Osteocyte (in vitro differentiated cells): ENCODE measurements around the gene KDM1B. TPM values are rescaled to one million over a fixed set of nuclear protein-coding genes. Genes with fewer than 3 reads are reported as not detected.
"Not testable (repeated sequence)": the region's sequence is repeated elsewhere in the genome, so short reads cannot be mapped to it uniquely, and the experiment has no call there.

ENCODE experiments used
- DNase-seq: peaks from one replicate; pipeline ENCODE4 v3.0.0; 2021; ENCODE audit warnings: mixed read lengths; ENCODE audit not compliant: unreplicated experiment; ENCODE audit errors: extremely low spot score
- H3K27ac Mint-ChIP-seq: one replicate; pipeline ENCODE4 v1.8.0; 2021; ENCODE audit warnings: mild to moderate bottlenecking, mixed read lengths; ENCODE audit not compliant: unreplicated experiment
- H3K27me3 Mint-ChIP-seq: one replicate; pipeline ENCODE4 v1.8.0; 2021; ENCODE audit warnings: mixed read lengths; ENCODE audit not compliant: unreplicated experiment
- H3K36me3 Mint-ChIP-seq: one replicate; pipeline ENCODE4 v1.8.0; 2021; ENCODE audit warnings: mixed read lengths; ENCODE audit not compliant: unreplicated experiment
- H3K4me1 Mint-ChIP-seq: one replicate; pipeline ENCODE4 v1.8.0; 2021; ENCODE audit warnings: mixed read lengths; ENCODE audit not compliant: unreplicated experiment
- H3K4me3 Mint-ChIP-seq: one replicate; pipeline ENCODE4 v1.8.0; 2021; ENCODE audit warnings: mild to moderate bottlenecking, moderate library complexity, mixed read lengths; ENCODE audit not compliant: unreplicated experiment
- H3K9me3 Mint-ChIP-seq: one replicate; pipeline ENCODE4 v1.8.0; 2021; ENCODE audit warnings: mixed read lengths; ENCODE audit not compliant: unreplicated experiment
- total RNA-seq: library from RNA; stranded (reverse); gene quantifications from 2 replicates; pipeline ENCODE4 v1.2.1, GENCODE V29; 2021
- TF ChIP-seq, protein P1 (sequence below): fragments of 200-600 bp; sonication (generic); IDR thresholded peaks from 2 replicates; pipeline ENCODE4 v1.5.0; 2021; ENCODE audit warnings: antibody characterized with exemption, mild to moderate bottlenecking, moderate library complexity

Gene KDM1B
- total RNA-seq, 1 donor from 2014 or later: 12.1 TPM

DNA sequence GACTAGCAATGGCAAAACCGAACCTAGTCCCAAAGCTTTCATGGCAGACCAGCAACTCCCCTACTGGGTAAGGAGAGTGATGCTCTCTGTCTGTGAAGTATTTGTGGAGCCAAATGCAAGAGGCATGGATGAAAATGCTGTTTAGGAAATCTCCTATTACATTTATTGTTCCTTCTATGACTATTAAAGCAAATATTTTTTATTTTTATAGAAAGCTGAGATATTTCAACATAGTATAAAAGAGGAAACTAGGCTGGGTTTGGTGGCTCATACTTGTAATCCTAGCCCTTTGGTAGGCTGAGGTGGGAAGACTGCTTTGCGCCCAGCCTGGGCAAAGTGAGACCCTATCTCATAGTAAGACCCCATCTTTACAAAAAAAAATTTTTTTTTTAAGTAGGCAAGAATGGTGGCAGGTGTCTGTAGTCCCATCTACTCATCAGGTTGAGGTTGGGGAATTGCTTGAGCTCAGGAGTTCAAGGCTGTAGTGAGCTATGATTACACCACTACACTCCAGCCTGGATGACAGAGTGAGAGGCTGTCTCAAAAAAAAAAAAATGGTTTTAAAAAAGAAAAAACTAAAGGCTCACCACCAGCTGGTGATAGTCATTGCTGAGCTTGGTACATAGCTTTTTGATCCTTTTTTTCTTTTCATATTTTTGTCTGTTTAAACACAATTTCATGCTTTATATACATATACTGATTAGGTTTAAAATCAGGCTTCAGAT is 11.3 kb downstream of the KDM1B start:
- Mint-ChIP-seq H3K9me3 (no peaks in the 10 kb centered on the region), H3K27me3 (no peaks in the 10 kb centered on the region), H3K4me3 (no peak overlapping the region), H3K4me1 (peaks cover 7% of the 10 kb centered on the region), H3K27ac (no peak overlapping the region), H3K36me3 (peaks cover 34% of the 10 kb centered on the region)
- TF ChIP-seq, protein P1, sequence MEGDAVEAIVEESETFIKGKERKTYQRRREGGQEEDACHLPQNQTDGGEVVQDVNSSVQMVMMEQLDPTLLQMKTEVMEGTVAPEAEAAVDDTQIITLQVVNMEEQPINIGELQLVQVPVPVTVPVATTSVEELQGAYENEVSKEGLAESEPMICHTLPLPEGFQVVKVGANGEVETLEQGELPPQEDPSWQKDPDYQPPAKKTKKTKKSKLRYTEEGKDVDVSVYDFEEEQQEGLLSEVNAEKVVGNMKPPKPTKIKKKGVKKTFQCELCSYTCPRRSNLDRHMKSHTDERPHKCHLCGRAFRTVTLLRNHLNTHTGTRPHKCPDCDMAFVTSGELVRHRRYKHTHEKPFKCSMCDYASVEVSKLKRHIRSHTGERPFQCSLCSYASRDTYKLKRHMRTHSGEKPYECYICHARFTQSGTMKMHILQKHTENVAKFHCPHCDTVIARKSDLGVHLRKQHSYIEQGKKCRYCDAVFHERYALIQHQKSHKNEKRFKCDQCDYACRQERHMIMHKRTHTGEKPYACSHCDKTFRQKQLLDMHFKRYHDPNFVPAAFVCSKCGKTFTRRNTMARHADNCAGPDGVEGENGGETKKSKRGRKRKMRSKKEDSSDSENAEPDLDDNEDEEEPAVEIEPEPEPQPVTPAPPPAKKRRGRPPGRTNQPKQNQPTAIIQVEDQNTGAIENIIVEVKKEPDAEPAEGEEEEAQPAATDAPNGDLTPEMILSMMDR: no peak
- no peak for DNase-seq

DNA sequence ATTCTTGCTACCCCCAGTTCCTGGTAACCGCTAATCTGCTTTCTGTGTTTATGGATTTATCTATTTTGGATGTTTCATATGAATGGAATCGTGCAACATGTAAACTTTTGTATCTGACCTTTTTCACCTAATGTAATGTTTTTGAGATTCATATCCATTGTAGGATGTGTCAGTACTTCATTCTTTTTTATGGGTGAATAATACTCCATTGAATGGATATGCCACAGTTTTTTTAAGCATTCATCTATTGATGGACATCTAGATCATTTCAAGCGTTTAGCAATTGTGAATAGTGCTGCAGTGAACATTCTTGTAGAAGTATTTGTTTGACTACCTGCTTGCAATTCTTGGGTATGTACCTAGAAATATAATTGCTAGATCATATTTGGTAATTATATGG is 13.0 kb downstream of the KDM1B start:
- no peaks in the 10 kb centered on the region for H3K27me3 Mint-ChIP-seq
- peaks cover 24% of the 10 kb centered on the region for H3K36me3 Mint-ChIP-seq
- H3K9me3 Mint-ChIP-seq: no peaks in the 10 kb centered on the region
- H3K4me1 Mint-ChIP-seq: peaks cover 7% of the 10 kb centered on the region
- TF ChIP-seq, protein P1: no peak
- DNase-seq: no peak
- H3K4me3 Mint-ChIP-seq: no peak overlapping the region
- no peak overlapping the region for H3K27ac Mint-ChIP-seq

DNA sequence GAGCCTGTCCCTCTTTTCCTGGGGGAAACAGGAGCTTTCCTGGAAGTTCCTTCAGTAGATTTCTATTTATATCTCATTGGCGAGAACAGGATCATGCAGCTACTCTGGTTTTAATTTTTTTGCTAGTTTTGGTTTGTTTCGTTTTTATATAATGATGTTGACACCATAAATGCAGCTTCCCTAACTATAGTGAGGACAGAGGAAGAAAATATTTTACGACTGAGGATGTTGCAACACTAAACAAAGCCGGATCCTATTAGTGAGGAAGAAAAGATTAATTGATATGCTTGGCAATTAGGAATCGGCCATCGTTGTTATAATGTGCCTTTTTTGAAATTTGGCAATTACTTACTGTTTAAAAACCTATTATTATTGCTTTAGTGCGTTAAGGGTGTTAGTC is 16.6 kb downstream of the KDM1B start:
- no peak for DNase-seq
- H3K36me3 Mint-ChIP-seq: peaks cover 33% of the 10 kb centered on the region
- H3K4me3 Mint-ChIP-seq: no peak overlapping the region
- peaks cover 10% of the 10 kb centered on the region for H3K9me3 Mint-ChIP-seq
- H3K4me1 Mint-ChIP-seq: no peaks in the 10 kb centered on the region
- TF ChIP-seq, protein P1: no peak
- no peak overlapping the region for H3K27ac Mint-ChIP-seq
- H3K27me3 Mint-ChIP-seq: no peaks in the 10 kb centered on the region

DNA sequence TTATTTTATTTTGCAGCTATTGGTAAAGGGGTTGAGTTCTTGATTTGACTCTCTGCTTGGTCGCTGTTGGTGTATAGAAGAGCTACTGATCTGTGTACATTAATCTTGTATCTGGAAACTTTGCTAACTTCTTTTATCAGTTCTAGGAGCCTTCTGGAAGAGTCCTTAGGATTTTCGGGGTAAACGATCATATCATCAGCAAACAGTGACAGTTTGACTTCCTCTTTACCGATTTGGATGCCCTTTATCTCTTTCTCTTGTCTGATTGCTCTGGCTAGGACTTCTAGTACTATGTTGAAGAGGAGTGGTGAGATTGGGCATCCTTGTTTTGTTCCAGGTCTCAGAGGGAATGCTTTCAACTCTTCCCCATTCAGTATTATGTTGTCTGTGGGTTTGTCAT is 21.0 kb downstream of the KDM1B start:
- H3K4me1 Mint-ChIP-seq, DNase-seq, H3K4me3 Mint-ChIP-seq, H3K27ac Mint-ChIP-seq, H3K27me3 Mint-ChIP-seq, H3K9me3 Mint-ChIP-seq: not testable (repeated sequence)
- peaks cover 39% of the 10 kb centered on the region for H3K36me3 Mint-ChIP-seq

DNA sequence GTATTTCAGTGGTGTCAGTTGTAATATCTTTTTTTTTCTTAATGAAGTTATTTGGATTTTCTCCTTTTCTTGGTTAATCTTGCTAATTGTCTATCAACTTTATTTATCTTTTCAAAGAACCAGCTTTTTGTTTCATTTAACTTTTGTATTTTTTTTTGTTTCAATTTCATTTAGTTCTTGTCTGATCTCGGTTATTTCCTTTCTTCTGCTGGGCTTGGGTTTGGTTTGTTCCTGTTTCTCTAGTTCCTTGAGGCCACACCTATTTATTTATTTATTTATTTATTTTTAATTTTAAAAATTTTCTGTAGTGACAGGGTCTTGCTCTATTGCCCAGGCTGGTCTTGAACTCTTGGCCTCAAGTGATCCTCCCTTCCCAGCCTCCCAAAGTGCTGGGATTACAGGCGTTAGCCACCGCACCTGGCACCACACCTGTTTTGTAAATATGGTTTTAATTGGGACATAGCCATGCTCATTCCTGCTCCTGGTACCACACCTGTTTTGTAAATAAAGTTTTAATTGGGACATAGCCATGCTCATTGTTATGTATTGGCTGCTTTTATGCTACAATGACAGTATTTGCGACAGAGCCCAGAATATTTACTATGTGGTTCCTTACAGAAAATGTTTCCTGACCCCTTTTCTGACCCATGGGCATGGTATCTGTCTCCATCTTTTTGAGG is 22.2 kb downstream of the KDM1B start:
- H3K4me3 Mint-ChIP-seq: no peak overlapping the region
- H3K27ac Mint-ChIP-seq: no peak overlapping the region
- H3K27me3 Mint-ChIP-seq: no peaks in the 10 kb centered on the region
- no peak for DNase-seq
- peaks cover 2% of the 10 kb centered on the region for H3K4me1 Mint-ChIP-seq
- peaks cover 33% of the 10 kb centered on the region for H3K36me3 Mint-ChIP-seq
- TF ChIP-seq, protein P1: no peak
- H3K9me3 Mint-ChIP-seq: peaks cover 10% of the 10 kb centered on the region
